Spleen (tissue), 7 donors: ENCODE data around the gene PTPN13.

Experiments used
- CTCF ChIP-seq, 11 experiments: fragments of 200-600 bp in 7 of 11; fragments of 450-650 bp in 4 of 11; sonication (generic) in 4 of 11; IDR thresholded peaks in 8 of 11; conservative IDR thresholded peaks in 3 of 11; 1 replicate in 7 of 11; 2 replicates in 4 of 11; pipeline versions ENCODE4 v1.4.0 to v1.8.0; 2016 to 2021; ENCODE audit warnings: antibody characterized with exemption in 11 of 11, inconsistent platforms in 4 of 11, mild to moderate bottlenecking in 1 of 11
- POLR2A ChIP-seq, 3 donors: fragments of 450-650 bp; IDR thresholded peaks; one replicate each; pipeline ENCODE4 v1.5.1; 2017; ENCODE audit warnings: antibody characterized with exemption in 3 of 3, mild to moderate bottlenecking in 1 of 3
- donor health status: DM: no; HTN: no; CAD: no; lungs with moderate emphysema.
- donor health status: DM: no; HTN: no; CAD: no.
- donor health status: DM: no; HTN: no; CAD: no.

GRCh38 chr4:86644892-86645291, 50.8 kb downstream of the PTPN13 start:
- TF ChIP-seq CTCF (IDR thresholded peaks at IDR 0.05 in 8 of 11, conservative IDR thresholded peaks at IDR 0.05 in 3 of 11), result no peak
- no peak for TF ChIP-seq POLR2A (IDR thresholded peaks at IDR 0.05)
